PC-9 (cell line): ENCODE data around the gene EVC. TPM values are rescaled to one million over a fixed set of nuclear protein-coding genes. Genes with fewer than 3 reads are reported as not detected.

Experiments used
- BruUV-seq: library from RNA; stranded (reverse); fragments of 400-500 nt; replicated peaks from 2 replicates; lab custom pipeline; 2021; lab: Mats Ljungman, UMichigan
- CTCF ChIA-PET: fragments of 300-600 bp; sonication (Branson Sonifier 250); formaldehyde crosslinking; loops from one replicate; lab custom pipeline; 2022; ENCODE audit warnings: antibody characterized with exemption; lab: Charles Lee
- POLR2A ChIA-PET: fragments of 300-600 bp; sonication (Branson Sonifier 250); formaldehyde crosslinking; loops from one replicate; lab custom pipeline; 2022; ENCODE audit warnings: antibody characterized with exemption; ENCODE audit not compliant: unreplicated experiment; lab: Charles Lee
- DNase-seq, 2 experiments: peaks; one replicate each; pipeline versions ENCODE4 v3.0.0 to v3.0.0-alpha.2; 2015 to 2022; ENCODE audit warnings: mixed read lengths in 1 of 2
- H2AFZ ChIP-seq: fragments of 200-600 bp; sonication (generic); 2 replicates; pipeline ENCODE4 v1.8.1; 2017; ENCODE audit warnings: antibody characterized with exemption
- H3F3A ChIP-seq: fragments of 200-600 bp; sonication (generic); 2 replicates; pipeline ENCODE4 v1.8.1; 2017; ENCODE audit warnings: antibody characterized with exemption, mild to moderate bottlenecking, low read depth; ENCODE audit not compliant: insufficient read depth
- H3K27ac ChIP-seq: fragments of 200-600 bp; sonication (generic); 2 replicates; pipeline ENCODE4 v1.6.1; 2016; ENCODE audit warnings: mixed run types
- H3K27me3 ChIP-seq: fragments of 200-600 bp; sonication (generic); 2 replicates; pipeline ENCODE4 v1.6.1; 2016; ENCODE audit warnings: low read depth, mixed run types; ENCODE audit not compliant: insufficient read depth
- H3K36me3 ChIP-seq: fragments of 200-600 bp; sonication (generic); 2 replicates; pipeline ENCODE4 v1.6.1; 2016; ENCODE audit warnings: low read depth, mixed run types
- H3K4me1 ChIP-seq: fragments of 200-600 bp; sonication (generic); replicated peaks from 2 replicates; pipeline ENCODE4 v1.6.1; 2016; ENCODE audit warnings: mixed run types; ENCODE audit not compliant: insufficient read depth
- H3K4me2 ChIP-seq: fragments of 200-600 bp; sonication (generic); 2 replicates; pipeline ENCODE4 v1.6.1; 2017; ENCODE audit warnings: mixed run types
- H3K4me3 ChIP-seq: fragments of 200-600 bp; sonication (generic); 2 replicates; pipeline ENCODE4 v1.6.1; 2016; ENCODE audit warnings: mixed run types
- H3K79me2 ChIP-seq: fragments of 200-600 bp; sonication (generic); 2 replicates; pipeline ENCODE4 v1.6.1; 2017; ENCODE audit warnings: low read depth, mixed run types
- H3K9me2 ChIP-seq: fragments of 200-600 bp; sonication (generic); 2 replicates; pipeline ENCODE4 v1.8.1; 2017; ENCODE audit warnings: mild to moderate bottlenecking; ENCODE audit not compliant: insufficient read depth
- H3K9me3 ChIP-seq: fragments of 200-600 bp; sonication (generic); 2 replicates; pipeline ENCODE4 v1.8.1; 2016; ENCODE audit warnings: low read depth; ENCODE audit not compliant: insufficient read depth
- H4K20me1 ChIP-seq: fragments of 200-600 bp; sonication (generic); 2 replicates; pipeline ENCODE4 v1.8.1; 2017; ENCODE audit not compliant: insufficient read depth
- CTCF ChIP-seq: fragments of 200-600 bp; sonication (generic); conservative IDR thresholded peaks from 2 replicates; pipeline ENCODE4 v1.6.1; 2017; ENCODE audit warnings: mixed run types, antibody characterized with exemption, mild to moderate bottlenecking, moderate library complexity
- EZH2 ChIP-seq: fragments of 200-600 bp; sonication (generic); IDR thresholded peaks from 2 replicates; pipeline ENCODE4 v1.8.0; 2017; ENCODE audit warnings: antibody characterized with exemption, low read depth
- intact Hi-C: fragments of 100-400 bp; cut with micrococcal nuclease; formaldehyde crosslinking; loops from one replicate; pipeline ENCODE4 v1.10.0; 2022; ENCODE audit not compliant: unreplicated experiment
- total RNA-seq: library from RNA; stranded (reverse); gene quantifications from 2 replicates; pipeline ENCODE4 v1.2.3, GENCODE V29; 2021

EVC gene
- total RNA-seq, 1 experiment from 2014 or later, result 14.0 TPM

DNA sequence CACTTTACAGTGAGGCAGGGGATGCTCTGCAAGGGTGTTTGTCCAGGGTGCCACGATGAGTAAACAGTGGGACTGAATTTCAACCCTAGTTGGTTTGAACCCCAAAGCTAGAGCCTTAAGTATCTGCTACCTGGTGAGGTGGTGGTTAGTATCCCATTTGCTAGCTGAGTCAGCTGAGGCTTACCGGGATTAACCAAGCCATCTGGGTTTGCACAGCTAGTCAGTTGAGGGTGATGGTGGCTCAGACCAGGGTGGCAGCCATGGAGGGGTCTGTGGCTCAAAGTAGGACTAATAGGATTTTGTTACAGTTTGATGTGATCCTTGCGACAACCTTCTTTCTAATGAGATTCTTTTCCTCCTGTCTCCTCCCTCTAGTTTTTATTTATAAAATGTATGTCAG is 1.9 kb downstream of the EVC start:
- H3K27ac ChIP-seq, result no peak overlapping the region
- no peaks in the 10 kb centered on the region for H3K36me3 ChIP-seq
- POLR2A ChIA-PET, result no interaction called here
- no peaks in the 10 kb centered on the region for H4K20me1 ChIP-seq
- H3K79me2 ChIP-seq, result 0 out of 2 replicates have a peak, but pooled peaks cover 6% of the 10 kb centered on the region
- H3K9me3 ChIP-seq, result no peaks in the 10 kb centered on the region
- H3K9me2 ChIP-seq, result no peaks in the 10 kb centered on the region
- no TSS peak for BruUV-seq
- 0 out of 2 replicates have a peak, but pooled peaks cover 3% of the 10 kb centered on the region for H3K4me1 ChIP-seq
- H3F3A ChIP-seq, result peaks cover 3% of the 10 kb centered on the region; the same call in 1 of the 2 replicates
- no peak overlapping the region for H3K4me3 ChIP-seq
- CTCF ChIA-PET, result no interaction called here
- DNase-seq, result no peak
- H3K4me2 ChIP-seq, result no peak overlapping the region
- TF ChIP-seq CTCF (no peak), EZH2 (no peak)
- intact Hi-C loops, result loop anchor here (5.0 kb wide), 1 partner anchor 34 kb away; no protein-coding TSS in a partner anchor
- H3K27me3 ChIP-seq, result no peaks in the 10 kb centered on the region
- H2AFZ ChIP-seq, result no peak overlapping the region

- Histone ChIP-seq H3K9me3 (no peaks in the 10 kb centered on the region), H3K9me2 (no peaks in the 10 kb centered on the region), H3K27ac (no peak overlapping the region), H4K20me1 (no peaks in the 10 kb centered on the region), H3K27me3 (no peaks in the 10 kb centered on the region), H3K4me2 (no peak overlapping the region), H3K79me2 (0 out of 2 replicates have a peak, but pooled peaks cover 6% of the 10 kb centered on the region), H2AFZ (no peak overlapping the region), H3F3A (peaks cover 3% of the 10 kb centered on the region; the same call in 1 of the 2 replicates), H3K36me3 (no peaks in the 10 kb centered on the region), H3K4me1 (0 out of 2 replicates have a peak, but pooled peaks cover 3% of the 10 kb centered on the region), H3K4me3 (no peak overlapping the region)
- ChIA-PET CTCF (interaction anchor here (0.7 kb wide), 1 partner anchor 41 kb away, joined by 3 read pairs; no protein-coding TSS in a partner anchor), POLR2A (no interaction called here)
- no peak for TF ChIP-seq EZH2
- no peak for TF ChIP-seq CTCF
- intact Hi-C loops, result loop anchor here (5.0 kb wide), 1 partner anchor 33 kb away; no protein-coding TSS in a partner anchor
- no TSS peak for BruUV-seq
- no peak for DNase-seq
These were observed 2.9 kb downstream of the EVC start for GRCh38 chr4:5713861-5714260.

GRCh38 chr4:5715357-5715756 is 4.4 kb downstream of the EVC start:
- Histone ChIP-seq H4K20me1 (no peaks in the 10 kb centered on the region), H3K27me3 (no peaks in the 10 kb centered on the region), H3K9me2 (no peaks in the 10 kb centered on the region), H3K27ac (no peak overlapping the region), H3F3A (no peaks in the 10 kb centered on the region), H3K4me1 (0 out of 2 replicates have a peak, but pooled peaks cover 3% of the 10 kb centered on the region), H3K4me3 (no peak overlapping the region), H3K4me2 (no peak overlapping the region), H3K79me2 (0 out of 2 replicates have a peak, but pooled peaks cover 6% of the 10 kb centered on the region), H3K9me3 (no peaks in the 10 kb centered on the region), H2AFZ (no peak overlapping the region), H3K36me3 (no peaks in the 10 kb centered on the region)
- ChIA-PET POLR2A (interaction anchor here (0.6 kb wide), 1 partner anchor 68 kb away, joined by 3 read pairs; no protein-coding TSS in a partner anchor), CTCF (no interaction called here)
- no peak for TF ChIP-seq EZH2
- TF ChIP-seq CTCF, result no peak
- BruUV-seq, result no TSS peak
- intact Hi-C loops, result no loop called here
- DNase-seq, result no peak
